Heart left ventricle (tissue), 13 donors: ENCODE results near the gene MNAT1.

Experiments
- POLR2A ChIP-seq, 2 donors: fragments of 450-650 bp; IDR thresholded peaks; one replicate each; pipeline ENCODE4 v1.6.1; 2017; ENCODE audit warnings: antibody characterized with exemption in 2 of 2, mild to moderate bottlenecking in 2 of 2, moderate library complexity in 2 of 2
- TF ChIP-seq, protein P1 (sequence below), 12 donors: fragments of 200-600 bp; sonication (generic) in 4 of 12; IDR thresholded peaks; one replicate each; pipeline versions ENCODE4 v1.5.0 to v1.8.0; 2018 to 2022; ENCODE audit warnings: antibody characterized with exemption in 12 of 12, mild to moderate bottlenecking in 5 of 12
- donor health status: ischemic (EF 13 %, LVEDD 7.1; RV severe dilation, severe dysfunction).
- donor health status: DM: no; HTN: yes; CAD: no.
- donor health status: DM: no; HTN: no; CAD: no.
- donor health status: ischemic (EF 25% LVEDD 6.9; RV normal size, moderate dysfunction).
- donor health status: ischemic (EF 25% LVEDD 5.7; RV mildly dilated, moderate dysfunction).
- donor health status: ischemic (EF 35%, LVEDD 5.7; RV mildly dilated, moderate dysfunction).
- donor health status: nonischemic (EF 11% LVEDD 7.7; RV severe dilation, severe dysfunction).
- donor health status: DM: yes; HTN: yes; CAD: no.
- donor health status: PGD.
- donor health status: ischemic (EF 29% LVEDD 5.4; RV normal size, mild dysfunction).
- donor health status: nonischemic (EF 23%, LVEDD 6.1; RV moderate dilation, normal function).

DNA sequence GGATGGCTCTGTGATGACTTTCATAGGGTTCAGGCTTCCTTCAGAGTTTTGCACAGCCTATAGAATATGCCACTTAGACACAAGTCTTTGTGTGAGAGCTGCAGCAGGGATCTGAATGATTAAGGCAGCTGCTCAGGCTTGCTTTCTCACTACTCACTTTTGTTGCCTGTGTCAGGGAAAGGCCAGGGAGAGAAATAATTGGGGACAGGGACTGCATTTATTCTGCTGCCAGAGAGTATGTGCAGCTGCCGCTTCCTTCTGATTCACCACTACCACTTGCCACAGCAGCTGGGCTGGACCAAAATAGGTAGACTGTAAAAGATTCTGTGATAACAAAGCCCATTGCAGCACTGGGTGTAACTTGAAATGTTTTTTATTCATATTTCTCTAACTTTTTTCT is 196.7 kb downstream of the MNAT1 start:
- TF ChIP-seq, protein P1, sequence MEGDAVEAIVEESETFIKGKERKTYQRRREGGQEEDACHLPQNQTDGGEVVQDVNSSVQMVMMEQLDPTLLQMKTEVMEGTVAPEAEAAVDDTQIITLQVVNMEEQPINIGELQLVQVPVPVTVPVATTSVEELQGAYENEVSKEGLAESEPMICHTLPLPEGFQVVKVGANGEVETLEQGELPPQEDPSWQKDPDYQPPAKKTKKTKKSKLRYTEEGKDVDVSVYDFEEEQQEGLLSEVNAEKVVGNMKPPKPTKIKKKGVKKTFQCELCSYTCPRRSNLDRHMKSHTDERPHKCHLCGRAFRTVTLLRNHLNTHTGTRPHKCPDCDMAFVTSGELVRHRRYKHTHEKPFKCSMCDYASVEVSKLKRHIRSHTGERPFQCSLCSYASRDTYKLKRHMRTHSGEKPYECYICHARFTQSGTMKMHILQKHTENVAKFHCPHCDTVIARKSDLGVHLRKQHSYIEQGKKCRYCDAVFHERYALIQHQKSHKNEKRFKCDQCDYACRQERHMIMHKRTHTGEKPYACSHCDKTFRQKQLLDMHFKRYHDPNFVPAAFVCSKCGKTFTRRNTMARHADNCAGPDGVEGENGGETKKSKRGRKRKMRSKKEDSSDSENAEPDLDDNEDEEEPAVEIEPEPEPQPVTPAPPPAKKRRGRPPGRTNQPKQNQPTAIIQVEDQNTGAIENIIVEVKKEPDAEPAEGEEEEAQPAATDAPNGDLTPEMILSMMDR (IDR thresholded peaks at IDR 0.05) = no peak
- no peak for TF ChIP-seq POLR2A (IDR thresholded peaks at IDR 0.05)
